GM21447 (cell line): Measurements from ENCODE around the gene THBD.

Source experiments
- ATAC-seq: cut with Tn5 transposase; IDR thresholded peaks from one replicate; pipeline ENCODE4 v1.9.1; 2021; ENCODE audit not compliant: unreplicated experiment

THBD gene

GRCh38 chr20:23062632-23063031 is 13.2 kb upstream of the THBD start:
- no peak for ATAC-seq

GRCh38 chr20:23061734-23062561 is 12.5 kb upstream of the THBD start:
- ATAC-seq, result no peak

DNA sequence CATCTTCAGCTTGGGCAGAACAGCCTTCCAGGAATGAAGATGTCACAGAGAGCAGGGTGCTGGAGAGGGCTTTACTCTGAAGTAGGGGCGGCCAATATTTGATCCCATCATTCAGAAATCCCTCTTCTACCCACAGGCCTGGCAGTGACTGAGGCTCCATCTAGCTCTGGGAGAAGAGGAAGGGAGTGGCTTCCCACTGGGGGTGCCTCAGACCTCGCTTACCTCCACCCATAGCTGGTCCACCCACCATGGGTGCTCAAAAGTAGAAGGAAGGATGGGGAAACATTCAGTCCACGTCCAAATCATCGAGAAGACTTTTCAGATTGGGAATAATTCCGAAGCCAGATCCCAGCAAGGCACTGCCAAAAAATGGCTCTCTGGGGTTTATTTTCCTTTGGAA is 11.8 kb upstream of the THBD start:
- no peak for ATAC-seq

- no peak for ATAC-seq
Measured at GRCh38 chr20:23060629-23061028, 11.2 kb upstream of the THBD start.

DNA sequence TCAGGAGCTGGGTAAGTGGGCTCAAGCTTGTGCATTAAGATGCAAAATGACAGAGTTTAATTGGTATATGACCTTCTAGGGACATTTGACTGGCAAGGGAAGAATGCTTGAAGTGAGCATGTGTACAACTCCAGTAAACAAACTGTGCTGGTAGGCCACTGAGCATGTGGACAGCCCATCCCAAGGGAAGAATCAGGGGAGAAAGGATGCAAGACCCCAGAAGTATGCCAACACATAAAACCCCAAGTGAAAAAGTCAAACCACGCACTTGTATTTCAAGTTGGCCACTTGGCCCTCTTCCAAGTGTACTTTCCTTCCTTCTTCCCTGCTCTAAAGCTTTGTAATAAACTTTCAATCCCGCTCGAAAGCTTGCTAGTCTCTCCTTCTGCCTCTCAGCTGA is 10.4 kb upstream of the THBD start:
- no peak for ATAC-seq

DNA sequence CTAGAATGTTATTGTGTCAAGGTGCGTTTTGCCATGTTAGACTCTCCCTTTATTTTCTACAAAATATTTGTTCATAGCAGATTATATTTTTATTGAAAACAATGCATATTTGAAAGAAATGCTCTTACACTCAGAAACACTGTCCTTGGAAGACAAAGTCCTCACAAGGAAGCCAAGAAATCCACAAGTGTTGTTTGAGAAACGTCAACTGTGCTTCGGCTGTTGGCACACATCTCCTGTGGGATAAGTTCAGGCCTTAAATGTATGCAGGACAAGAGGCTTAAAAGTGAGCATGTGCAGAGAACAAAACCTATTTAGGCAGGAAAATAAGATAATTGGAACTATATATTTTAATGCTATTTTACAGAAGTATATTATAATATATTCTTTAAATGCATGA is 9.5 kb upstream of the THBD start:
- ATAC-seq, result no peak

DNA sequence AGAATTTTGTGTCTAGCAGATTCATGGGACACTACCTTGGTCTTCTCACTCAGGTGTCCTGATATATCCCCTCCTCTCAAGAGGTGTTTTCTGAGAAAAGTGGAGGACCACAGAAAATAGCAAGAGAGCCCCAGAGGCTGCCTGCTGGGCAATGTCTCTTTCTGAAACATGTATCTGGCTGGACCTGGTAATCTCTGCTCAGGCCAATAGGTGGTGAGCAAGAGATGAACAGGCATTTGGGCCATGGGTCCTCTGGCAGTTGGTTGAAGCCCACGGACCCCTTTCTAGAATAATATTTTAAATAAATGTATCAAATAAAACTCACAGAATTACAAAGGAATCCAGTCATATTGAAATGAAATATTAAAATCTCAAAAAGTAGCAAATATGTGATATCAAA is 8.8 kb upstream of the THBD start:
- no peak for ATAC-seq

GRCh38 chr20:23052904-23053303 is 3.4 kb upstream of the THBD start:
- ATAC-seq, result no peak

GRCh38 chr20:23050847-23051627 is 1.6 kb upstream of the THBD start:
- ATAC-seq, result no peak

- no peak for ATAC-seq
Measured at GRCh38 chr20:23050076-23050838, 785 bp upstream of the THBD start.

- ATAC-seq, result no peak
Measured at GRCh38 chr20:23048283-23049200, 930 bp downstream of the THBD start.

GRCh38 chr20:23047738-23048214 is 1.7 kb downstream of the THBD start:
- ATAC-seq, result no peak

GRCh38 chr20:23047001-23047737 is 2.3 kb downstream of the THBD start:
- ATAC-seq, result no peak

GRCh38 chr20:23046431-23046830 is 3.0 kb downstream of the THBD start:
- no peak for ATAC-seq

- ATAC-seq, result no peak
Measured at GRCh38 chr20:23043376-23043775, 6.1 kb downstream of the THBD start.

DNA sequence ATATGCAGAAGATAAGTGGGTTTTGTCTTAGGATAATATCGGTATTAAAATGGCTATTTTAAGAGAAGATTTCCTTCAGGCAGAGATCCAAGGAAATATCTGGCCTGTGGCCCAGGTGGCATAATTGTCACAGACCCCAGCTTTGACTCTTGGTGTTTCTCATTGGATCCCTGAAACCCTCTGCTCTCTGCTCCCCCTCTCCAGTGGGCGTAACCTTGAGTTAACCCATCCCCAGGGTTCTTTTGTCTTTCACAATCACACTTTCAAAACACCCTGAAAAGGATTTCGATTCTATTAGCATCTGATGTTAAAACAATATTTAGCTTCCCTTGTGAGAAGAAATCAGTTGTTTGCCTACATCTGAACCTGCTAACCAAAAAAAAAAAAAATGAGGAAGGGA is 7.2 kb downstream of the THBD start:
- no peak for ATAC-seq

- no peak for ATAC-seq
Measured at GRCh38 chr20:23039885-23040508, 9.5 kb downstream of the THBD start.

DNA sequence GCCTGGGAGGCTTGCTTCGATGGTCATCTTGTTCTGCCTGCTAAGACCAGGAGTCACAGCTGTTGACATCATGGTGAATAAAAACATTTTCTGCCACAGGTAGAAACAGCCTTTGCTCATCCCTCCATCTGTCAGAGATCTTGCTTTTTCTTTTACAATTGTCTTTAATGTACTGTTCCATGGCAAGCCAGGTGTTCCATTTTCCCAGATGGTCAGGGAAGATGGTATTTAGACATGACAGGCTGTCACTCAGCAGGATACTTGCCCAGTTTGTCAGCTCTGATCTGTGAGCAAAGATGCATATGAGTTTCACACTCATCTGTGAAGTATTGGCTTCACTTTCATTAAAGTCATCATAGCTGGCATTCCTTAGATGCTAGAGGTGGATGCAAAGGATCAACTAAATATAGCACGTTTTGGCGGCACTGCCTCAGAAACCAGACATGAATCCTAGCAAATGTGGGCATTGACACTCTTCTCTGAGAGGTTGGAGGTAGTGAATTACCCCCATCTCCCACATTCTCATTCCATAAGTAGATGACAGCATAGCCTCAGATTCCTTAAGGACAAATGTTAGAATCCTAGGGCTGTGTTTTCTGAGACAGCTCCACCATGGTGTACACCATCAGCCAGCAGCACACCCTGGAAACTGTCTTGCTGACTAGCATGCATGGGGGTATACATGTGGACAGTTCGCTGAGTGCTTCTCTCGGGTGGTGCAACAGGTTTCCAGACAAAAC is 10.2 kb downstream of the THBD start:
- no peak for ATAC-seq
